ENCODE results near the gene HIF1AN.

- no peak for TF ChIP-seq EZH2 (IDR thresholded peaks at IDR 0.05; ENCODE audit: borderline replicate concordance)
- TF ChIP-seq, protein P1, sequence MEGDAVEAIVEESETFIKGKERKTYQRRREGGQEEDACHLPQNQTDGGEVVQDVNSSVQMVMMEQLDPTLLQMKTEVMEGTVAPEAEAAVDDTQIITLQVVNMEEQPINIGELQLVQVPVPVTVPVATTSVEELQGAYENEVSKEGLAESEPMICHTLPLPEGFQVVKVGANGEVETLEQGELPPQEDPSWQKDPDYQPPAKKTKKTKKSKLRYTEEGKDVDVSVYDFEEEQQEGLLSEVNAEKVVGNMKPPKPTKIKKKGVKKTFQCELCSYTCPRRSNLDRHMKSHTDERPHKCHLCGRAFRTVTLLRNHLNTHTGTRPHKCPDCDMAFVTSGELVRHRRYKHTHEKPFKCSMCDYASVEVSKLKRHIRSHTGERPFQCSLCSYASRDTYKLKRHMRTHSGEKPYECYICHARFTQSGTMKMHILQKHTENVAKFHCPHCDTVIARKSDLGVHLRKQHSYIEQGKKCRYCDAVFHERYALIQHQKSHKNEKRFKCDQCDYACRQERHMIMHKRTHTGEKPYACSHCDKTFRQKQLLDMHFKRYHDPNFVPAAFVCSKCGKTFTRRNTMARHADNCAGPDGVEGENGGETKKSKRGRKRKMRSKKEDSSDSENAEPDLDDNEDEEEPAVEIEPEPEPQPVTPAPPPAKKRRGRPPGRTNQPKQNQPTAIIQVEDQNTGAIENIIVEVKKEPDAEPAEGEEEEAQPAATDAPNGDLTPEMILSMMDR (IDR thresholded peaks at IDR 0.05; ENCODE audit: poor library complexity), result no peak
Measured at GRCh38 chr10:100496567-100496966, 39.2 kb upstream of the HIF1AN start.

Measured in hepatocyte (in vitro differentiated cells).